ENCODE measurements around the gene NTN5.
"Not testable (repeated sequence)": the region's sequence is repeated elsewhere in the genome, so short reads cannot be mapped to it uniquely, and the experiment has no call there.

NTN5 gene

GRCh38 chr19:48658483-48658882 is 14.3 kb downstream of the NTN5 start:
- H3K9me3 ChIP-seq (ENCODE audit: control insufficient read depth, insufficient read depth, low read length), result no peaks in the 10 kb centered on the region
- peaks cover 23% of the 10 kb centered on the region for H3K4me1 ChIP-seq (ENCODE audit: control insufficient read depth, low read length)
- H3K27me3 ChIP-seq (ENCODE audit: control insufficient read depth, low read length), result no peaks in the 10 kb centered on the region
- no peaks in the 10 kb centered on the region for H3K36me3 ChIP-seq (ENCODE audit: control insufficient read depth, low read length)
- no peak overlapping the region for H3K4me2 ChIP-seq (ENCODE audit: low read length)
- H3F3A ChIP-seq (ENCODE audit: control insufficient read depth, insufficient read depth), result 0 out of 2 replicates have a peak, but pooled peaks cover 2% of the 10 kb centered on the region
- H4K20me1 ChIP-seq (ENCODE audit: control insufficient read depth, insufficient read depth, low read depth, low read length), result no peaks in the 10 kb centered on the region
- no peaks in the 10 kb centered on the region for H3K79me2 ChIP-seq (ENCODE audit: control insufficient read depth, low read length)
- H3K9me2 ChIP-seq (replicated peaks; ENCODE audit: control insufficient read depth, low read length), result no peaks in the 10 kb centered on the region
- TF ChIP-seq, protein P1, sequence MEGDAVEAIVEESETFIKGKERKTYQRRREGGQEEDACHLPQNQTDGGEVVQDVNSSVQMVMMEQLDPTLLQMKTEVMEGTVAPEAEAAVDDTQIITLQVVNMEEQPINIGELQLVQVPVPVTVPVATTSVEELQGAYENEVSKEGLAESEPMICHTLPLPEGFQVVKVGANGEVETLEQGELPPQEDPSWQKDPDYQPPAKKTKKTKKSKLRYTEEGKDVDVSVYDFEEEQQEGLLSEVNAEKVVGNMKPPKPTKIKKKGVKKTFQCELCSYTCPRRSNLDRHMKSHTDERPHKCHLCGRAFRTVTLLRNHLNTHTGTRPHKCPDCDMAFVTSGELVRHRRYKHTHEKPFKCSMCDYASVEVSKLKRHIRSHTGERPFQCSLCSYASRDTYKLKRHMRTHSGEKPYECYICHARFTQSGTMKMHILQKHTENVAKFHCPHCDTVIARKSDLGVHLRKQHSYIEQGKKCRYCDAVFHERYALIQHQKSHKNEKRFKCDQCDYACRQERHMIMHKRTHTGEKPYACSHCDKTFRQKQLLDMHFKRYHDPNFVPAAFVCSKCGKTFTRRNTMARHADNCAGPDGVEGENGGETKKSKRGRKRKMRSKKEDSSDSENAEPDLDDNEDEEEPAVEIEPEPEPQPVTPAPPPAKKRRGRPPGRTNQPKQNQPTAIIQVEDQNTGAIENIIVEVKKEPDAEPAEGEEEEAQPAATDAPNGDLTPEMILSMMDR (IDR thresholded peaks at IDR 0.05; ENCODE audit: low read depth, low read length, poor library complexity, severe bottlenecking), result no peak
- no peak for TF ChIP-seq EZH2phosphoT487 (IDR thresholded peaks at IDR 0.05; ENCODE audit: borderline replicate concordance, low read length)
- H3K27ac ChIP-seq (ENCODE audit: low read depth, low read length), result no peak overlapping the region
- no peak overlapping the region for H3K4me3 ChIP-seq (ENCODE audit: low read length)

DNA sequence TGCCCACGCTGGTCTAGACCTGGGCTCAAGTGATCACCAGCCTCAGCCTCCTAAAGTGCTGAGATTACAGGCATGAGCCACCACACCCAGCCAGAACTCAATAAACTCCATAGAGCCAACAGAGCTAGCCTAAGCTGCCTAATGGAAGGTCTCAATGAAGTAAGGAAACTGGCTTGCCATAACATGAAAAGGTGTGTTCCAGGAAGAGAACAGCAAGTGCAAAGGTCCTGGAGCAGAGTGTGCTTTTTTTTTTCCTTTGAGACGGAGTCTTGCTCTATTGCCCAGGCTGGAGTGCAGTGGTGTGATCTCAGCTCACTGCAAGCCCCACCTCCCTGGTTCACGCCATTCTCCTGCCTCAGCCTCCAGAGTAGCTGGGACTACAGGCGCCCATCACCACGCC is 15.0 kb downstream of the NTN5 start:
- H3K4me3 ChIP-seq (ENCODE audit: low read length); H3K36me3 ChIP-seq (ENCODE audit: control insufficient read depth, low read length); H3K27ac ChIP-seq (ENCODE audit: low read depth, low read length); H3K9me2 ChIP-seq (replicated peaks; ENCODE audit: control insufficient read depth, low read length); H3K9me3 ChIP-seq (ENCODE audit: control insufficient read depth, insufficient read depth, low read length); H3F3A ChIP-seq (ENCODE audit: control insufficient read depth, insufficient read depth); H3K79me2 ChIP-seq (ENCODE audit: control insufficient read depth, low read length); H4K20me1 ChIP-seq (ENCODE audit: control insufficient read depth, insufficient read depth, low read depth, low read length); H3K4me2 ChIP-seq (ENCODE audit: low read length); H3K27me3 ChIP-seq (ENCODE audit: control insufficient read depth, low read length): not testable (repeated sequence)
- peaks cover 26% of the 10 kb centered on the region for H3K4me1 ChIP-seq (ENCODE audit: control insufficient read depth, low read length)

- Histone ChIP-seq H3K4me3 (ENCODE audit: low read length) (no peak overlapping the region), H3K9me3 (ENCODE audit: control insufficient read depth, insufficient read depth, low read length) (no peaks in the 10 kb centered on the region), H3K4me1 (ENCODE audit: control insufficient read depth, low read length) (peaks cover 33% of the 10 kb centered on the region), H3K27ac (ENCODE audit: low read depth, low read length) (no peak overlapping the region), H3K36me3 (ENCODE audit: control insufficient read depth, low read length) (no peaks in the 10 kb centered on the region), H4K20me1 (ENCODE audit: control insufficient read depth, insufficient read depth, low read depth, low read length) (no peaks in the 10 kb centered on the region), H3K27me3 (ENCODE audit: control insufficient read depth, low read length) (no peaks in the 10 kb centered on the region), H3K4me2 (ENCODE audit: low read length) (no peak overlapping the region), H3F3A (ENCODE audit: control insufficient read depth, insufficient read depth) (0 out of 2 replicates have a peak, but pooled peaks cover 2% of the 10 kb centered on the region), H3K79me2 (ENCODE audit: control insufficient read depth, low read length) (no peaks in the 10 kb centered on the region), H3K9me2 (replicated peaks; ENCODE audit: control insufficient read depth, low read length) (no peaks in the 10 kb centered on the region)
- TF ChIP-seq, protein P1 (IDR thresholded peaks at IDR 0.05; ENCODE audit: low read depth, low read length, poor library complexity, severe bottlenecking), result no peak
- TF ChIP-seq EZH2phosphoT487 (IDR thresholded peaks at IDR 0.05; ENCODE audit: borderline replicate concordance, low read length), result no peak
Observed at GRCh38 chr19:48656840-48657474, 15.9 kb downstream of the NTN5 start.

- peaks cover 37% of the 10 kb centered on the region for H3K4me1 ChIP-seq (ENCODE audit: control insufficient read depth, low read length)
- no peak overlapping the region for H3K4me3 ChIP-seq (ENCODE audit: low read length)
Observed at GRCh38 chr19:48654299-48655059, 18.3 kb downstream of the NTN5 start.

More at GRCh38 chr19:48654299-48655059, 18.3 kb downstream of the NTN5 start:
- Histone ChIP-seq H3K27ac (ENCODE audit: low read depth, low read length) (no peak overlapping the region), H3K9me3 (ENCODE audit: control insufficient read depth, insufficient read depth, low read length) (no peaks in the 10 kb centered on the region), H3K27me3 (ENCODE audit: control insufficient read depth, low read length) (no peaks in the 10 kb centered on the region), H3K4me2 (ENCODE audit: low read length) (no peak overlapping the region), H3K9me2 (replicated peaks; ENCODE audit: control insufficient read depth, low read length) (no peaks in the 10 kb centered on the region), H3K36me3 (ENCODE audit: control insufficient read depth, low read length) (no peaks in the 10 kb centered on the region), H4K20me1 (ENCODE audit: control insufficient read depth, insufficient read depth, low read depth, low read length) (no peaks in the 10 kb centered on the region), H3F3A (ENCODE audit: control insufficient read depth, insufficient read depth) (peaks cover 10% of the 10 kb centered on the region), H3K79me2 (ENCODE audit: control insufficient read depth, low read length) (no peaks in the 10 kb centered on the region)
- no peak for TF ChIP-seq EZH2phosphoT487 (IDR thresholded peaks at IDR 0.05; ENCODE audit: borderline replicate concordance, low read length)
- TF ChIP-seq, protein P1 (IDR thresholded peaks at IDR 0.05; ENCODE audit: low read depth, low read length, poor library complexity, severe bottlenecking), result no peak
